Loucy (cell line): ENCODE measurements around the gene GBP2.

Experiments used
- CTCF ChIP-seq: fragments of 200-600 bp; sonication (generic); conservative IDR thresholded peaks from 2 replicates; pipeline ENCODE4 v1.5.1; 2014; ENCODE audit warnings: mild to moderate bottlenecking, antibody characterized with exemption, low read length
- EZH2phosphoT487 ChIP-seq: fragments of 200-600 bp; IDR thresholded peaks from 2 replicates; pipeline ENCODE4 v1.6.1; 2018; ENCODE audit warnings: antibody characterized with exemption, mild to moderate bottlenecking, moderate library complexity, borderline replicate concordance

- TF ChIP-seq CTCF (no peak), EZH2phosphoT487 (no peak)
These were observed 56.0 kb downstream of the GBP2 start for GRCh38 chr1:89069951-89070350.
